IPS DF 19.7 (cell line): ENCODE data around the gene TTC6.

ENCODE experiments used
- DNase-seq: peaks from one replicate; pipeline ENCODE4 v3.0.0-alpha.2; 2013; ENCODE audit warnings: low read depth, low spot score

Gene TTC6

DNA sequence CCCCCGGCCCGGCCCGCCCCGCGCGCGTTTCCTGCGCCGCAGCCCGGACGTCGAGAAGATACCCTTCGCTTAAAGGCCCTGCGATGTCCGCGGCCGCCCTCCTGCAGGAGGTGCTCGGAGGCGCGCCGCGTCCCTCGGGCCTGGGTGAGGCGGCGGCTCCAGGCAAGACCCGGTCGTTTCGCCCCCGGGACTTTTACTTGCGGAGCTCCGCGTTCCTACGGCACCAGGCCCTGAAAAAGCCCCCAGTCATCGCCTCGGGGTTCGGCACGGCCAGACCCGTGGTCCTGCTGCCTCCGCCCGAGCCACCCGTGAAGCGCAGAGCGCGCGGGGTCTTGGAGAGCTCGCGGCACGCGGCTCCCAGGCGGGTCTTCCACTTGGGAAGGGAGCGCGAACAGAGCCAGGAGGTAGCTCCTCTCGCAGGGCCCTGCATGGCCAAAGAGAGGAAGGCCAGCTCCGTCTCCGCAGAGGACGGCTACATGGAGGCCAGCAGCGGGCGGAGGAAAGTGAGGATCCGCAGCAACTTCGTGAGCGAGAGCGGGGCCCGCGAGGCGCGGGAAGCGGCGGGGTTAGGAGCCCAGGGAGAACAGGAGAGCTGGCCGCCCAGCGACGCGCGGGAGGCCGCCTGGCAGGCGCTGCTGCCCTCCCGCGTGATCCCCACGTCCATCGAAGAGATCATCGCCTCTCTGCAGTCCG lies 26.9 kb downstream of the TTC6 start:
- DNase-seq: no peak

- DNase-seq: no peak
These were observed 28.1 kb downstream of the TTC6 start for GRCh38 chr14:37623426-37623951.

GRCh38 chr14:37623971-37624370 lies 28.5 kb downstream of the TTC6 start:
- DNase-seq: no peak

DNA sequence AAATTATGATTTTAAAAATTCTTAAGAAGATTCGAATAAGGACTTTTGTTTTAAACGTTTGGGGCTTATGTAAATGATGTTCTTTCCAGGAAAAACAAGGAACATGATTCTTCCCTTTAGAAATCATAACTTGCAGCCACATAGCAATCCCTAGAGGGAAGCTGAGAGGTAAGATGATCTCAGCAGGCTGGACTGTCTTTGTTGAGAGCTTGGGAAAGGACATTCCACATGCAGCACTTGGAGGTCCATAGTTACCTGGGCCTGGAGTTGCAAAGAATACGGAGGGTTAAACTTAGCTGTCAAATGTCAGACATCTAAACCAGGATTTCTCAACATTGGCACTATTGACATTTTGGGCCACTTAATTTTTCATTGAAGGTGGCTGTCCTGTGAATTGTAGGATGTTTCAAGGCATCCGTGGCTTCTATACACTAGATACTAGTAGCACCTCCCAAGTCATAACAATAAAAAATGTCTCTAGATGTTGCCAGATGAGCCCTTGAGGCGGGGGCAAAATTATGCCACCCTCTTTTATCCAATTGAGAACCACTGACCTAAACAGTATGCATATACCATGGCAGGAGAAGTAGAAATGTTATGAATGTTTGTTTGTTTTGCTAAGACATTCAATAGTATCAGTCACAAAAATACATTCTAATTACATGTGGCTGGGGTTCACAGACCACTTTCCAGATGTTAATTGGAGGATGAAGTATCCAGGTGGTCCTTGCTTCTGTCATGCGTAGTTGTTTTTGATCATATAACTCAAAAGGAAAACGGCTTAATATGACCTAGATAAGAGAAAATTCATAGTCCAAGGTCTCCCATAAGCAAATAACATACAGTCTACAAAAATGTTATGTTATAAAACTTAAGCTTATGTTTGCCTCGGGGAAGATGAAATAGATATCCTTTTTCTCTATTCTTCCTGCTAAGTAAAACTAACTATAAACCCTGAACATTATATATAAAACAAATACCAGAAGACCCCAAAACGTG lies 30.5 kb downstream of the TTC6 start:
- no peak for DNase-seq

DNA sequence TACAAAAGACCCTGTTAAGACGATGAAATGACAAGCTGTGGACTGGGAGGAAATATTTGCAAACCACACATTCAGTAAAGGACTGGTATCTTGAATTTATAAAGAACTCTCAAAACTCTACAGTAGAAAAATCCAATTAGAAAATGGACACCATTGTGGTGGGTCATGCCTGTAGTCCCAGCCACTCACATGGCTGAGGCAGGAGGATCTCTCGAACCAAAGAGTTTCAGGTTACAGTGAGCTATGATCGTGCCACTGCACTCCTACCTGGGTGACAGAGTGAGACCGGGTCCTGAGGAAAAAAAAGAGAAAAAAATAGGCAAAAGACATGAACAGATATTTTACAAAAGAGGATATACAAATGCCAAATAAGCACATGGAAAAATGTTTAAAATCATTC lies 41.9 kb downstream of the TTC6 start:
- DNase-seq: no peak

GRCh38 chr14:37638599-37638998 lies 43.2 kb downstream of the TTC6 start:
- DNase-seq: no peak

GRCh38 chr14:37641117-37641516 lies 45.7 kb downstream of the TTC6 start:
- DNase-seq: no peak

DNA sequence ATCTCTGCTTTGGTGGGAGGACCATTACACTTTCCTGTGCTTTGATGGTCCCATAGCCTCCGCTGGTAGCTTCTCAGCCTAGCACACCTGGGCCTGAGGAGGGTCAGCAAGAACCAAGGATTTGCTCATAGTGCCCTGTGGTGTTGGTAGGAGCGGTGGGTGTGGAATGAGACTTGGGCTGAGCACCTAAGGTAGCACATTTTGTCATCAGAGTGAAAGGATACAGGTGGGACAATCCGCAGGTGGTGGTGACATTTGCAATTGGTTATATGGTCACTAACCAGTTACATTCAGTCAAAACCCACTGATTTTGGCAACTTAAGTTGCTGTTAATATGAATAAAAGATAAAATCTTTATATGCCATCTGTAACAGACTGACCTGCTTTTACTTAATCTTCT lies 46.7 kb downstream of the TTC6 start:
- no peak for DNase-seq

DNA sequence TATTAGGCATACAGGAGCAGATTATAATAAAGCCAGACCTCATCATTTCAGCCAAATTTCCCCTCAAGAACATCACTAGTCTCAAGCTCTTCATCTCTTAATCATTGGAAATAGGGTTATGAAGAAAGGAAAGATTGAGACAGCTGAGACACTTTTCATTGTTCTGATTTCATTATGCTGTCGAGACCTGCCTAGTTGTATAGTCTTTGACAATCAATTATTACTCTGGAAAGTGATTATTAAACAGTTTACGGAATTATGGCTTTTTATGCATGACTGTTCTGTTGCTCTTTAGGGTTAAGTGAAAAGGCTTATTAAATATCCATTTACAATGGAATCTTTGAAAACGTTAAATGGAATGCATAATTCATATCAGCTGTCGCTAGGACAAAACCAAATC lies 48.3 kb downstream of the TTC6 start:
- DNase-seq: no peak
